ENCODE measurements around the gene CHMP4B. TPM values are rescaled to one million over a fixed set of nuclear protein-coding genes. Genes with fewer than 3 reads are reported as not detected.

The CHMP4B gene
- total RNA-seq, 1 experiment from 2014 or later, result 203 TPM

GRCh38 chr20:33835615-33836172 is 24.5 kb downstream of the CHMP4B start:
- POLR2A ChIA-PET, result no interaction called here
- no peak overlapping the region for H3K4me3 Mint-ChIP-seq (ENCODE audit: unreplicated experiment)
- Histone ChIP-seq H3K4me3 (ENCODE audit: low read depth, low read length) (no peak overlapping the region), H3K27me3 (replicated peaks; ENCODE audit: control insufficient read depth, insufficient read depth, low read length) (no peaks in the 10 kb centered on the region), H3K36me3 (ENCODE audit: control insufficient read depth, insufficient read depth, low read length) (peaks cover 2% of the 10 kb centered on the region), H3K9me3 (no peaks in the 10 kb centered on the region), H3K4me1 (peaks cover 15% of the 10 kb centered on the region)
- no TSS peak for BruUV-seq (replicated peaks)
- peaks cover 36% of the 10 kb centered on the region for H3K4me1 Mint-ChIP-seq (ENCODE audit: low read depth, unreplicated experiment)
- intact Hi-C loops (cut with micrococcal nuclease; ENCODE audit: unreplicated experiment), result no loop called here
- H3K36me3 Mint-ChIP-seq (ENCODE audit: insufficient read depth, unreplicated experiment), result peaks cover 28% of the 10 kb centered on the region
- no peak overlapping the region for H3K27ac Mint-ChIP-seq (ENCODE audit: unreplicated experiment)
- no peaks in the 10 kb centered on the region for H3K27me3 Mint-ChIP-seq (ENCODE audit: insufficient read depth, unreplicated experiment)
- DNase-seq, result no peak
- H3K9me3 Mint-ChIP-seq (ENCODE audit: unreplicated experiment), result no peaks in the 10 kb centered on the region
- TF ChIP-seq, protein P1, sequence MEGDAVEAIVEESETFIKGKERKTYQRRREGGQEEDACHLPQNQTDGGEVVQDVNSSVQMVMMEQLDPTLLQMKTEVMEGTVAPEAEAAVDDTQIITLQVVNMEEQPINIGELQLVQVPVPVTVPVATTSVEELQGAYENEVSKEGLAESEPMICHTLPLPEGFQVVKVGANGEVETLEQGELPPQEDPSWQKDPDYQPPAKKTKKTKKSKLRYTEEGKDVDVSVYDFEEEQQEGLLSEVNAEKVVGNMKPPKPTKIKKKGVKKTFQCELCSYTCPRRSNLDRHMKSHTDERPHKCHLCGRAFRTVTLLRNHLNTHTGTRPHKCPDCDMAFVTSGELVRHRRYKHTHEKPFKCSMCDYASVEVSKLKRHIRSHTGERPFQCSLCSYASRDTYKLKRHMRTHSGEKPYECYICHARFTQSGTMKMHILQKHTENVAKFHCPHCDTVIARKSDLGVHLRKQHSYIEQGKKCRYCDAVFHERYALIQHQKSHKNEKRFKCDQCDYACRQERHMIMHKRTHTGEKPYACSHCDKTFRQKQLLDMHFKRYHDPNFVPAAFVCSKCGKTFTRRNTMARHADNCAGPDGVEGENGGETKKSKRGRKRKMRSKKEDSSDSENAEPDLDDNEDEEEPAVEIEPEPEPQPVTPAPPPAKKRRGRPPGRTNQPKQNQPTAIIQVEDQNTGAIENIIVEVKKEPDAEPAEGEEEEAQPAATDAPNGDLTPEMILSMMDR (IDR thresholded peaks at IDR 0.05; ENCODE audit: insufficient read depth in 1 of 2, low read depth in 1 of 2, low read length in 1 of 2, severe bottlenecking in 1 of 2, unreplicated experiment in 1 of 2), result no peak
- CTCF ChIA-PET, result interaction anchor here (0.7 to 1.9 kb wide), 2 partner anchors 8 to 53 kb away, joined by 3 to 7 read pairs; no protein-coding TSS in a partner anchor

- ChIA-PET POLR2A (no interaction called here), CTCF (interaction anchor here (0.7 to 1.9 kb wide), 2 partner anchors 9 to 52 kb away, joined by 3 to 7 read pairs; no protein-coding TSS in a partner anchor)
- peaks cover 28% of the 10 kb centered on the region for H3K36me3 Mint-ChIP-seq (ENCODE audit: insufficient read depth, unreplicated experiment)
- H3K27ac Mint-ChIP-seq (ENCODE audit: unreplicated experiment), result no peak overlapping the region
- no peak overlapping the region for H3K4me3 Mint-ChIP-seq (ENCODE audit: unreplicated experiment)
- Histone ChIP-seq H3K4me3 (ENCODE audit: low read depth, low read length) (no peak overlapping the region), H3K27me3 (replicated peaks; ENCODE audit: control insufficient read depth, insufficient read depth, low read length) (no peaks in the 10 kb centered on the region), H3K4me1 (peaks cover 15% of the 10 kb centered on the region), H3K9me3 (no peaks in the 10 kb centered on the region), H3K36me3 (ENCODE audit: control insufficient read depth, insufficient read depth, low read length) (peaks cover 2% of the 10 kb centered on the region)
- BruUV-seq (replicated peaks), result no TSS peak
- TF ChIP-seq, protein P1 (IDR thresholded peaks at IDR 0.05; ENCODE audit: insufficient read depth in 1 of 2, low read depth in 1 of 2, low read length in 1 of 2, severe bottlenecking in 1 of 2, unreplicated experiment in 1 of 2), result no peak
- peaks cover 37% of the 10 kb centered on the region for H3K4me1 Mint-ChIP-seq (ENCODE audit: low read depth, unreplicated experiment)
- no peak for DNase-seq
- H3K27me3 Mint-ChIP-seq (ENCODE audit: insufficient read depth, unreplicated experiment), result no peaks in the 10 kb centered on the region
- intact Hi-C loops (cut with micrococcal nuclease; ENCODE audit: unreplicated experiment), result no loop called here
- H3K9me3 Mint-ChIP-seq (ENCODE audit: unreplicated experiment), result no peaks in the 10 kb centered on the region
These were observed 25.1 kb downstream of the CHMP4B start for GRCh38 chr20:33836277-33836676.

- ChIA-PET POLR2A (no interaction called here), CTCF (interaction anchor here (0.7 to 1.9 kb wide), 2 partner anchors 10 kb away, joined by 3 to 7 read pairs; no protein-coding TSS in a partner anchor)
- Mint-ChIP-seq H3K9me3 (ENCODE audit: unreplicated experiment) (no peaks in the 10 kb centered on the region), H3K27me3 (ENCODE audit: insufficient read depth, unreplicated experiment) (no peaks in the 10 kb centered on the region), H3K27ac (ENCODE audit: unreplicated experiment) (peak overlapping the region; percentile 10), H3K36me3 (ENCODE audit: insufficient read depth, unreplicated experiment) (peaks cover 28% of the 10 kb centered on the region), H3K4me3 (ENCODE audit: unreplicated experiment) (no peak overlapping the region), H3K4me1 (ENCODE audit: low read depth, unreplicated experiment) (peaks cover 37% of the 10 kb centered on the region)
- Histone ChIP-seq H3K4me3 (ENCODE audit: low read depth, low read length) (no peak overlapping the region), H3K4me1 (peaks cover 15% of the 10 kb centered on the region), H3K27me3 (replicated peaks; ENCODE audit: control insufficient read depth, insufficient read depth, low read length) (no peaks in the 10 kb centered on the region), H3K36me3 (ENCODE audit: control insufficient read depth, insufficient read depth, low read length) (no peaks in the 10 kb centered on the region; the same call in 1 of the 2 replicates), H3K9me3 (no peaks in the 10 kb centered on the region)
- TF ChIP-seq, protein P1 (IDR thresholded peaks at IDR 0.05; ENCODE audit: insufficient read depth in 1 of 2, low read depth in 1 of 2, low read length in 1 of 2, severe bottlenecking in 1 of 2, unreplicated experiment in 1 of 2), result no peak
- intact Hi-C loops (cut with micrococcal nuclease; ENCODE audit: unreplicated experiment), result no loop called here
- BruUV-seq (replicated peaks), result no TSS peak
- no peak for DNase-seq
These were observed 26.1 kb downstream of the CHMP4B start for GRCh38 chr20:33837096-33837830.

Data from Caco-2 (cell line).